Measurements from ENCODE around the gene ADARB2. TPM values are rescaled to one million over a fixed set of nuclear protein-coding genes. Genes with fewer than 3 reads are reported as not detected.
"Not testable (repeated sequence)": the region's sequence is repeated elsewhere in the genome, so short reads cannot be mapped to it uniquely, and the experiment has no call there.

The ADARB2 gene
- total RNA-seq, 1 donor from 2014 or later, result not detected

- DNase-seq (ENCODE audit: low spot score in 2 of 2), result peak in 1 of 2 donors; percentile 21
- Histone ChIP-seq H3K27ac (no peak overlapping the region), H3K36me3 (no peaks in the 10 kb centered on the region), H3K4me1 (no peaks in the 10 kb centered on the region), H3K4me3 (no peak overlapping the region), H3K9me3 (no peaks in the 10 kb centered on the region), H3K27me3 (no peaks in the 10 kb centered on the region)
- TF ChIP-seq CTCF (IDR thresholded peaks at IDR 0.05), result no peak
- intact Hi-C loops (cut with DNase I), result no loop called here
Observed at GRCh38 chr10:1414893-1415292, 322.4 kb downstream of the ADARB2 start.

- DNase-seq (ENCODE audit: low spot score in 2 of 2), result peak in 1 of 2 donors; percentile 7
- H3K27ac ChIP-seq; intact Hi-C loops (cut with DNase I); H3K9me3 ChIP-seq; H3K27me3 ChIP-seq; H3K4me1 ChIP-seq; H3K4me3 ChIP-seq; H3K36me3 ChIP-seq: not testable (repeated sequence)
Observed at GRCh38 chr10:1414346-1414745, 323.0 kb downstream of the ADARB2 start.

- H3K4me1 ChIP-seq, result no peaks in the 10 kb centered on the region
- no peaks in the 10 kb centered on the region for H3K9me3 ChIP-seq
- intact Hi-C loops (cut with DNase I), result no loop called here
- H3K36me3 ChIP-seq, result no peaks in the 10 kb centered on the region
- H3K27ac ChIP-seq, result no peak overlapping the region
- DNase-seq (ENCODE audit: low spot score in 2 of 2), result no peak
- H3K4me3 ChIP-seq, result no peak overlapping the region
- no peak for TF ChIP-seq CTCF (IDR thresholded peaks at IDR 0.05)
- no peaks in the 10 kb centered on the region for H3K27me3 ChIP-seq
Observed at GRCh38 chr10:1413823-1414222, 323.5 kb downstream of the ADARB2 start.

- Histone ChIP-seq H3K4me1 (no peaks in the 10 kb centered on the region), H3K4me3 (no peak overlapping the region), H3K9me3 (no peaks in the 10 kb centered on the region), H3K36me3 (no peaks in the 10 kb centered on the region), H3K27me3 (no peaks in the 10 kb centered on the region), H3K27ac (no peak overlapping the region)
- TF ChIP-seq CTCF (IDR thresholded peaks at IDR 0.05), result no peak
- DNase-seq (ENCODE audit: low spot score in 2 of 2), result peak in 1 of 2 donors; percentile 8
- intact Hi-C loops (cut with DNase I), result no loop called here
Observed at GRCh38 chr10:1413256-1413655, 324.1 kb downstream of the ADARB2 start.

- H3K4me1 ChIP-seq, result no peaks in the 10 kb centered on the region
- H3K27ac ChIP-seq, result no peak overlapping the region
- no peaks in the 10 kb centered on the region for H3K9me3 ChIP-seq
Observed at GRCh38 chr10:1412531-1413189, 324.7 kb downstream of the ADARB2 start.

GRCh38 chr10:1411956-1412355 lies 325.4 kb downstream of the ADARB2 start:
- intact Hi-C loops (cut with DNase I), result no loop called here
- DNase-seq (ENCODE audit: low spot score in 2 of 2), result peak in 1 of 2 donors; percentile 9
- Histone ChIP-seq H3K4me1 (no peaks in the 10 kb centered on the region), H3K9me3 (no peaks in the 10 kb centered on the region), H3K27ac (no peak overlapping the region), H3K27me3 (no peaks in the 10 kb centered on the region), H3K4me3 (no peak overlapping the region), H3K36me3 (no peaks in the 10 kb centered on the region)
- no peak for TF ChIP-seq CTCF (IDR thresholded peaks at IDR 0.05)

More at GRCh38 chr10:1412531-1413189, 324.7 kb downstream of the ADARB2 start:
- Histone ChIP-seq H3K36me3 (no peaks in the 10 kb centered on the region), H3K27me3 (no peaks in the 10 kb centered on the region), H3K4me3 (no peak overlapping the region)
- intact Hi-C loops (cut with DNase I), result no loop called here
- peak in 1 of 2 donors; percentile 34 for DNase-seq (ENCODE audit: low spot score in 2 of 2)
- no peak for TF ChIP-seq CTCF (IDR thresholded peaks at IDR 0.05)

All from ascending aorta (tissue), 2 donors.